GM19397 (cell line): ENCODE measurements around the gene FLT1.

Experiments used
- ATAC-seq: cut with Tn5 transposase; IDR thresholded peaks from one replicate; pipeline ENCODE4 v1.9.1; 2021; ENCODE audit warnings: mild to moderate bottlenecking, moderate library complexity; ENCODE audit not compliant: unreplicated experiment

The FLT1 gene

GRCh38 chr13:28258417-28258816 is 236.5 kb downstream of the FLT1 start:
- no peak for ATAC-seq

- no peak for ATAC-seq
Measured at GRCh38 chr13:28257305-28257704, 237.6 kb downstream of the FLT1 start.

DNA sequence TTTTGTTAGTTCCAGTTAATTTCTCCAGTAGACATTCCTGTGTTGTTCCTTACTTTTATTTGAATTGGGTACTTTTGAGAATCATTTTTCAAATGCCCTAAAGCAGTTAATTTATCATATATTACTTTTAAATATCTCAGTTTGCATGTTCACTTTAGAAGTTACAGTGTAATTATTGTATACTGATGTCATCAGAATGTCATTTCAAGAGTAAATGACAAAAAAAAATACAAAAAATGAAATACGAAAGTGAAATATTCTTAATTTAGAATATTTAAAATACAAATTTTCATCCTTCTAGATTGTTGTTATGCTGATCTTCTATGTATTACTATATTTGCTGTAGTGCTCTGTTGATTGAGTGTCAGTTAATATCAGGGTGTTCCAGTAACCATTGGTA is 242.4 kb downstream of the FLT1 start:
- no peak for ATAC-seq

- no peak for ATAC-seq
Measured at GRCh38 chr13:28251466-28251865, 243.5 kb downstream of the FLT1 start.

DNA sequence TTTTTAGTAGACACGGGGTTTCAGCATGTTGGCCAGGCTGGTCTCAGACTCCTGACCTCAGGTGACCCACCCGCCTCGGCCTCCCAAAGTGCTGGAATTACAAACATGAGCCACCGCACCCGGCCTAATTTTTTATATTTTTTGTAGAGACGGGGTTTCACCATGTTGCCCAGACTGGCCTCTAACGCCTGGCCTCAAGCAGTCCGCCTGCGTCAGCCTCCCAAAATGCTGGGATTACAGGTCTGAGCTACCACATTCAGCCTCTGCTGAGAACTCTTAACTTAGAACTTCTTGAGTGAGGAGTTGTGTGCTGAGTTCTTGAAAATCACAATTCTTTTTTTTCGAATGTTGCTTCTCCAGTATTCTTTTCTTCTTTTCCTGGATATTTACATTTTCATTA is 244.4 kb downstream of the FLT1 start:
- no peak for ATAC-seq
